ENCODE measurements around the gene DNAH12. TPM values are rescaled to one million over a fixed set of nuclear protein-coding genes. Genes with fewer than 3 reads are reported as not detected.
"Not testable (repeated sequence)": the region's sequence is repeated elsewhere in the genome, so short reads cannot be mapped to it uniquely, and the experiment has no call there.

The DNAH12 gene
- total RNA-seq, 2 experiments from 2014 or later: 0.19 TPM; not detected in 1

- Mint-ChIP-seq H3K36me3 (ENCODE audit: low read depth) (no peaks in the 10 kb centered on the region), H3K4me3 (no peak overlapping the region), H3K27me3 (peaks cover 5% of the 10 kb centered on the region), H3K9me3 (no peaks in the 10 kb centered on the region), H3K27ac (no peak overlapping the region), H3K4me1 (ENCODE audit: low read depth) (no peaks in the 10 kb centered on the region)
- no peak for DNase-seq
- H3K27me3 ChIP-seq (ENCODE audit: control insufficient read depth in 1 of 2, insufficient read depth in 2 of 2, low read length in 2 of 2): no peaks in the 10 kb centered on the region
- CTCF ChIA-PET: interaction anchor here (1.8 kb wide), 1 partner anchor 14 kb away, joined by 5 read pairs; no protein-coding TSS in a partner anchor
- TF ChIP-seq CTCF (IDR thresholded peaks at IDR 0.05): no peak
- intact Hi-C loops (cut with DNase I, micrococcal nuclease): no loop called here
- H3K36me3 ChIP-seq (ENCODE audit: insufficient read depth, low read length): no peaks in the 10 kb centered on the region
- H3K4me1 ChIP-seq (ENCODE audit: insufficient read depth, low read length): no peaks in the 10 kb centered on the region
- no peak overlapping the region for H3K27ac ChIP-seq (ENCODE audit: low read depth in 1 of 2, low read length in 2 of 2)
- POLR2A ChIA-PET: no interaction called here
- no peak overlapping the region for H3K4me3 ChIP-seq (ENCODE audit: low read length)
- H3K9me3 ChIP-seq (ENCODE audit: control insufficient read depth in 1 of 2, insufficient read depth in 1 of 2, low read length in 2 of 2): no peaks in the 10 kb centered on the region
- ATAC-seq (ENCODE audit: poor library complexity): no peak
Observed at GRCh38 chr3:57383406-57383805, 160.7 kb downstream of the DNAH12 start.

- H3K27ac ChIP-seq (ENCODE audit: low read depth in 1 of 2, low read length in 2 of 2): no peak overlapping the region
- peaks cover 5% of the 10 kb centered on the region for H3K27me3 Mint-ChIP-seq
- DNase-seq (no peak), ATAC-seq (ENCODE audit: poor library complexity) (no peak)
- H3K4me1 ChIP-seq (ENCODE audit: insufficient read depth, low read length): no peaks in the 10 kb centered on the region
- TF ChIP-seq CTCF (IDR thresholded peaks at IDR 0.05): no peak
- H3K36me3 ChIP-seq (ENCODE audit: insufficient read depth, low read length): no peaks in the 10 kb centered on the region
- H3K36me3 Mint-ChIP-seq (ENCODE audit: low read depth): no peaks in the 10 kb centered on the region
- H3K4me3 ChIP-seq (ENCODE audit: low read length): no peak overlapping the region
- intact Hi-C loops (cut with DNase I, micrococcal nuclease): no loop called here
- H3K4me3 Mint-ChIP-seq: no peak overlapping the region
- no peaks in the 10 kb centered on the region for H3K9me3 Mint-ChIP-seq
- H3K9me3 ChIP-seq (ENCODE audit: control insufficient read depth in 1 of 2, insufficient read depth in 1 of 2, low read length in 2 of 2): no peaks in the 10 kb centered on the region
- H3K4me1 Mint-ChIP-seq (ENCODE audit: low read depth): no peaks in the 10 kb centered on the region
- POLR2A ChIA-PET: no interaction called here
- no peak overlapping the region for H3K27ac Mint-ChIP-seq
- no peaks in the 10 kb centered on the region for H3K27me3 ChIP-seq (ENCODE audit: control insufficient read depth in 1 of 2, insufficient read depth in 2 of 2, low read length in 2 of 2)
- CTCF ChIA-PET: interaction anchor here (1.8 kb wide), 1 partner anchor 15 kb away, joined by 5 read pairs; no protein-coding TSS in a partner anchor
Observed at GRCh38 chr3:57382933-57383332, 161.2 kb downstream of the DNAH12 start.

- ChIA-PET CTCF (no interaction called here), POLR2A (no interaction called here)
- Histone ChIP-seq H3K4me1 (ENCODE audit: insufficient read depth, low read length) (no peaks in the 10 kb centered on the region), H3K27ac (ENCODE audit: low read depth in 1 of 2, low read length in 2 of 2) (no peak overlapping the region), H3K27me3 (ENCODE audit: control insufficient read depth in 1 of 2, insufficient read depth in 2 of 2, low read length in 2 of 2) (peaks cover 0 to 2% of the 10 kb centered on the region in 2 experiments), H3K36me3 (ENCODE audit: insufficient read depth, low read length) (no peaks in the 10 kb centered on the region), H3K4me3 (ENCODE audit: low read length) (no peak overlapping the region), H3K9me3 (ENCODE audit: control insufficient read depth in 1 of 2, insufficient read depth in 1 of 2, low read length in 2 of 2) (peaks cover 0 to 4% of the 10 kb centered on the region in 2 experiments)
- intact Hi-C loops (cut with DNase I, micrococcal nuclease): no loop called here
- Mint-ChIP-seq H3K4me1 (ENCODE audit: low read depth) (no peaks in the 10 kb centered on the region), H3K27ac (no peak overlapping the region), H3K27me3 (peaks cover 15% of the 10 kb centered on the region), H3K36me3 (ENCODE audit: low read depth) (no peaks in the 10 kb centered on the region), H3K4me3 (no peak overlapping the region), H3K9me3 (peaks cover 3% of the 10 kb centered on the region)
- ATAC-seq (ENCODE audit: poor library complexity) (no peak), DNase-seq (no peak)
- TF ChIP-seq CTCF (IDR thresholded peaks at IDR 0.05): no peak
Observed at GRCh38 chr3:57370341-57370740, 173.8 kb downstream of the DNAH12 start.

GRCh38 chr3:57365089-57365488 is 179.1 kb downstream of the DNAH12 start:
- not testable (repeated sequence) for H3K27ac Mint-ChIP-seq

GRCh38 chr3:57356275-57356674 is 187.9 kb downstream of the DNAH12 start:
- H3K4me1 ChIP-seq (ENCODE audit: insufficient read depth, low read length); H3K27ac Mint-ChIP-seq; H3K9me3 Mint-ChIP-seq; H3K36me3 ChIP-seq (ENCODE audit: insufficient read depth, low read length); CTCF ChIA-PET; H3K27me3 Mint-ChIP-seq; H3K4me3 ChIP-seq (ENCODE audit: low read length); H3K4me1 Mint-ChIP-seq (ENCODE audit: low read depth); H3K9me3 ChIP-seq (ENCODE audit: control insufficient read depth in 1 of 2, insufficient read depth in 1 of 2, low read length in 2 of 2); intact Hi-C loops (cut with DNase I, micrococcal nuclease); H3K4me3 Mint-ChIP-seq; POLR2A ChIA-PET; DNase-seq; H3K27ac ChIP-seq (ENCODE audit: low read depth in 1 of 2, low read length in 2 of 2); H3K27me3 ChIP-seq (ENCODE audit: control insufficient read depth in 1 of 2, insufficient read depth in 2 of 2, low read length in 2 of 2); H3K36me3 Mint-ChIP-seq (ENCODE audit: low read depth); ATAC-seq (ENCODE audit: poor library complexity): not testable (repeated sequence)

More at GRCh38 chr3:57365089-57365488, 179.1 kb downstream of the DNAH12 start:
- H3K36me3 Mint-ChIP-seq (ENCODE audit: low read depth); intact Hi-C loops (cut with DNase I, micrococcal nuclease); H3K9me3 ChIP-seq (ENCODE audit: control insufficient read depth in 1 of 2, insufficient read depth in 1 of 2, low read length in 2 of 2); CTCF ChIA-PET; DNase-seq; POLR2A ChIA-PET; H3K4me3 Mint-ChIP-seq; H3K4me1 ChIP-seq (ENCODE audit: insufficient read depth, low read length); H3K36me3 ChIP-seq (ENCODE audit: insufficient read depth, low read length); H3K4me1 Mint-ChIP-seq (ENCODE audit: low read depth); H3K4me3 ChIP-seq (ENCODE audit: low read length); ATAC-seq (ENCODE audit: poor library complexity); H3K9me3 Mint-ChIP-seq; H3K27ac ChIP-seq (ENCODE audit: low read depth in 1 of 2, low read length in 2 of 2); H3K27me3 ChIP-seq (ENCODE audit: control insufficient read depth in 1 of 2, insufficient read depth in 2 of 2, low read length in 2 of 2): not testable (repeated sequence)
- H3K27me3 Mint-ChIP-seq: peaks cover 28% of the 10 kb centered on the region
